T-cell (primary cell): ENCODE measurements around the gene STXBP6. TPM values are rescaled to one million over a fixed set of nuclear protein-coding genes. Genes with fewer than 3 reads are reported as not detected.

Experiments used
- ATAC-seq, 4 experiments: fragments of 200-7000 bp in 3 of 4; fragments of 150-1000 bp in 1 of 4; cut with Tn5 transposase; replicated peaks in 1 of 4; 1 replicate in 3 of 4; 2 replicates in 1 of 4; pipeline ENCODE4 v1.10.0; 2021; ENCODE audit warnings: moderate library complexity in 3 of 4, mild to moderate bottlenecking in 2 of 4, moderate number of reproducible peaks in 1 of 4
- CTCF ChIA-PET, 2 donors: fragments of 300-600 bp; sonication (Branson Sonifier 250); formaldehyde crosslinking; loops; one replicate each; lab custom pipeline; 2022; ENCODE audit warnings: antibody characterized with exemption in 2 of 2; lab: Charles Lee
- POLR2A ChIA-PET, 2 donors: fragments of 300-600 bp; sonication (Branson Sonifier 250); formaldehyde crosslinking; loops; one replicate each; lab custom pipeline; 2022; ENCODE audit warnings: antibody characterized with exemption in 2 of 2; lab: Charles Lee
- DNase-seq, 35 experiments: peaks; one replicate each; pipeline versions ENCODE4 v3.0.0 to v3.0.0-alpha.2; 2013 to 2023
- H3K27ac ChIP-seq: one replicate; pipeline ENCODE4 v1.5.1; 2013; ENCODE audit warnings: low read length
- H3K27me3 ChIP-seq, 2 experiments: replicated peaks in 1 of 2; 1 replicate in 1 of 2; 2 replicates in 1 of 2; pipeline versions ENCODE4 v1.6.1 to v1.7.0; 2013; ENCODE audit warnings: low read length in 1 of 2, mixed read lengths in 1 of 2; ENCODE audit not compliant: control insufficient read depth in 2 of 2, insufficient read depth in 2 of 2; ENCODE audit errors: extremely low read depth in 1 of 2
- H3K36me3 ChIP-seq, 2 donors: 1 replicate in 1 of 2; 2 replicates in 1 of 2; pipeline versions ENCODE4 v1.6.1 to v1.7.0; 2013; ENCODE audit warnings: low read length in 1 of 2; ENCODE audit not compliant: control insufficient read depth in 2 of 2, insufficient read depth in 1 of 2; ENCODE audit errors: extremely low read depth in 1 of 2
- H3K4me1 ChIP-seq, 2 experiments: 1 replicate in 1 of 2; 2 replicates in 1 of 2; pipeline versions ENCODE4 v1.6.1 to v1.7.0; 2013; ENCODE audit warnings: low read length in 2 of 2, mixed read lengths in 1 of 2; ENCODE audit not compliant: insufficient read depth in 2 of 2, control insufficient read depth in 1 of 2; ENCODE audit errors: extremely low read depth in 1 of 2
- H3K4me3 ChIP-seq, 2 donors: 1 replicate in 1 of 2; 2 replicates in 1 of 2; pipeline versions ENCODE4 v1.5.1 to v1.7.0; 2013; ENCODE audit warnings: mild to moderate bottlenecking in 2 of 2, low read length in 1 of 2, moderate library complexity in 1 of 2; ENCODE audit not compliant: control insufficient read depth in 1 of 2; ENCODE audit errors: extremely low read depth in 1 of 2
- H3K9me3 ChIP-seq: 2 replicates; pipeline ENCODE4 v1.7.0; 2013
- H3K27ac Mint-ChIP-seq, 2 donors: one replicate each; pipeline ENCODE4 v1.8.0; 2020 to 2021; ENCODE audit warnings: mild to moderate bottlenecking in 2 of 2, mixed read lengths in 2 of 2
- H3K27me3 Mint-ChIP-seq, 2 donors: one replicate each; pipeline ENCODE4 v1.8.0; 2021 to 2022; ENCODE audit warnings: mixed read lengths in 2 of 2
- H3K36me3 Mint-ChIP-seq: one replicate; pipeline ENCODE4 v1.8.0; 2021; ENCODE audit warnings: mixed read lengths
- H3K4me1 Mint-ChIP-seq, 3 donors: one replicate each; pipeline ENCODE4 v1.8.0; 2020 to 2022; ENCODE audit warnings: mixed read lengths in 3 of 3, mild to moderate bottlenecking in 1 of 3
- H3K4me3 Mint-ChIP-seq, 3 donors: one replicate each; pipeline ENCODE4 v1.8.0; 2020 to 2022; ENCODE audit warnings: mild to moderate bottlenecking in 3 of 3, mixed read lengths in 3 of 3, moderate library complexity in 3 of 3
- H3K9me3 Mint-ChIP-seq, 3 donors: one replicate each; pipeline ENCODE4 v1.8.0; 2020 to 2022; ENCODE audit warnings: mixed read lengths in 3 of 3
- WGBS: methylation state at CpG from one replicate; pipeline ENCODE4 v1.1.5; 2013; ENCODE audit warnings: missing lambda C conversion rate; ENCODE audit not compliant: insufficient coverage; 5-methylcytosine and 5-hydroxymethylcytosine counted together
- total RNA-seq, 35 experiments: library from RNA in 6 of 35; stranded (reverse) in 6 of 35; fragments of 120-200 nt in 1 of 35; gene quantifications; one replicate each; pipeline versions ENCODE4 v1.2.1 to v1.2.4 and lab custom pipeline; 2013 to 2026

Gene STXBP6
- total RNA-seq (under 1 TPM in 1 of 5 donors, not detected in 4; 0.25 TPM), total RNA-seq (lab: John Stamatoyannopoulos, UW) (0 to 0.24 (median 0.05) reads per million in 29 experiments)
- total RNA-seq (2013), result 0.22 TPM

DNA sequence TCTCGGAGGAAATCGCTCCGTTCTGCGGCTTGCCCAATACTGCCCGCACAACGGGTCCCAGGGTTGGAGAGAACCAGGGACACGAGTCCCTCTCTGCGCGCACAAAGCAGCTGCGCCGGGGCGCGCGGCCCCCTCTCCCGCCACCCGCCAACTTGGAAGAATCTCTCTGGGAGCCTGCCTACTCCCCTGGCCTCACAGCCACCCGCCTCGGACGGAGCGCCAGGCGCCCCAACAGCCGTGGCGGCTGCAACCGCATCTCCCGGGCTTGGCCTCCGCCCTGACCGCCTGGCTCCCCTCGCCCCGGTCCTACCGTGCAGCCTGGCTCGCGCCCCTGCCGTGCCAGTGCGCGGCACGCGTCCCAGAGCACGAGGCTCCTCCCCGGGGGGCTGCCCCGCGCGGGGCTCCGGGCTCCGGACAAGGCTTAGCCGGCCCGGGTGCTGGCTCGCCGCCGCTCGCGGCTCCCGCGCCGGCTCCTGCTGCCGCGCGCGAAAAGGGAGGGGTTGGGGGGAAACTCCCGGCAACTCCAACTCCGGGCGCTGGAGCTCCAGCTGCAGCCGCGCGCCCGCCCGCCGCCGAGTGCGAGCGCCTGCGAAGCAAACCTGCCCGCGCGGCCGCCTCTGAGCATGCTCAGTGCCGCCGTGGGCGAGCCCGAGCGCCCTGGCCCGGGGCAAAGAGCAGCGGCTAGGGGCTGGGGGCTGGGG, at the start of gene STXBP6:
Gene STXBP6, minus strand, starts transcription at position 580 of the 701 bp plus-strand sequence. CDS start 75,329 bp downstream, outside the sequence.
- Histone ChIP-seq H3K4me3 (peak within 1 kb of the TSS in 1 of 2 donors; percentile 29), H3K9me3 (no peaks in the 10 kb centered on the region), H3K36me3 (no peaks in the 10 kb centered on the region), H3K4me1 (peaks cover 0 to 10% of the 10 kb centered on the region in 2 experiments), H3K27me3 (peaks cover 23 to 33% of the 10 kb centered on the region in 2 experiments), H3K27ac (no peak within 1 kb of the TSS)
- ChIA-PET CTCF (no interaction called here), POLR2A (no interaction called here)
- Mint-ChIP-seq H3K27me3 (peaks cover 58 to 63% of the 10 kb centered on the region in 2 donors), H3K27ac (no peak within 1 kb of the TSS), H3K4me1 (peaks cover 9 to 15% (median 13%) of the 10 kb centered on the region in 3 donors), H3K36me3 (no peaks in the 10 kb centered on the region), H3K9me3 (no peaks in the 10 kb centered on the region), H3K4me3 (peak within 1 kb of the TSS; percentile 56 to 68 (median 65))
- ATAC-seq, result peak in 1 of 4 experiments; percentile 34
- WGBS, result 3% methylated on average over 82 of the region's 82 CpGs
- DNase-seq, result no peak

DNA sequence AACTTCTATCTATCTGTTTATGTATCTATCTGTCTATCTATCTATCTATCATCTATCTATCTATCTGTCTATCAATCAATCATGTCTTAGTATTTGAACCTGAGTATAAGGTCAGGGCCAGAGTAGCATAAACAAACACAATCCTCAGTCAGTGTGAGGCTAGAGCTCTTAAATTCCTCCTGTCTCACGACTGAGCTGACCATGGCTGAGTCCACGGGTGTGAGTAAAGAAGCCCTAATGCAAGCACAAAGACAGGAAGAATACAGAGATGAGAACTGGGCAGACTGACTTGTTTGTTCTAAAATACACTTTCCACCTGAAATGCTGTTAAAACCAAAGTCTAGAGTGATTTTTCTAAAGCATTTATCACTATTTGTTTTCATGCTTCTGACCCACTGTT, 47.2 kb upstream of the STXBP6 start:
- no peaks in the 10 kb centered on the region for H3K36me3 Mint-ChIP-seq
- ChIA-PET CTCF (no interaction called here), POLR2A (interaction anchor here in 1 of 2 donors (0.6 kb wide), 1 partner anchor 295 kb away, joined by 11 read pairs; no protein-coding TSS in a partner anchor)
- H3K27ac Mint-ChIP-seq, result no peak overlapping the region
- Histone ChIP-seq H3K27me3 (peaks cover 0 to 7% of the 10 kb centered on the region in 2 experiments), H3K4me1 (no peaks in the 10 kb centered on the region), H3K36me3 (no peaks in the 10 kb centered on the region), H3K27ac (no peak overlapping the region), H3K4me3 (no peak overlapping the region), H3K9me3 (no peaks in the 10 kb centered on the region)
- no peak for ATAC-seq
- H3K9me3 Mint-ChIP-seq, result no peaks in the 10 kb centered on the region
- H3K4me1 Mint-ChIP-seq, result no peaks in the 10 kb centered on the region
- peaks cover 27 to 29% of the 10 kb centered on the region in 2 donors for H3K27me3 Mint-ChIP-seq
- WGBS, result 79% methylated on average over 2 of the region's 2 CpGs
- DNase-seq, result no peak
- H3K4me3 Mint-ChIP-seq, result no peak overlapping the region

DNA sequence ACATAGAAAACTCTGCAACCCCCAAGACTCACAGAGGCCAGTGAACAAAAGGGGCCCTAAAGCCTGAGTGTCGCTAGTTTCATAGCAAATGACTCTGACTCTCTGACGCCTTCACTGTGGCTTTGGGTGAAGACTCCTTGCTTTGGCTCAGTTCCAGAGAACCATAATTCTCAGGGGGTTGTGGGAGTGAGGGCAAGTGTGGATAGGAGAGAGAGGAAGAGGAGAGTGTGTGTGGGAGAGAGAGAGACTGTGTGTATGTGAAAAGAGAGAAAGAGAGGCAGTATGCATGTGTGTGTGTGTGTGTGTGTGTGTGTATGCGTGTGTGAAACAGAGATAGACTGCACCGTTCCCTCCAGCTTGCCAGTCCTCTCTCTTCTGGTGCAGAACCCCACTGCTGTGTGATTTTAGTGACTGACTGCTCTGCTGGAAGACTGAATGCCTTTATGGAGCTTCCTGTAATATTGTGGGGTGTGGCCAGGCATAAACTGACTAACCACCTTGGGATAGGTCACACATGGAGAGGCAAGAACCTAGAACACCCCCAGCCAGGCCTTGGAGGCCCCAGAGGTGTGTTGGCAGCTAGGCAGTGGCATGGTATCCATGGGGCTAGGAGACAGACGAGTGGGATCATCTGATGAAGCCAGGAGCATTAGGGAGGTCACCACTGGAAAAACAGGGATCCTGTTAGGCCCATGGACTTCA, 45.9 kb upstream of the STXBP6 start:
- Histone ChIP-seq H3K27ac (no peak overlapping the region), H3K4me1 (no peaks in the 10 kb centered on the region), H3K27me3 (peaks cover 0 to 7% of the 10 kb centered on the region in 2 experiments), H3K36me3 (no peaks in the 10 kb centered on the region), H3K4me3 (no peak overlapping the region), H3K9me3 (no peaks in the 10 kb centered on the region)
- H3K9me3 Mint-ChIP-seq, result no peaks in the 10 kb centered on the region
- DNase-seq, result no peak
- ChIA-PET POLR2A (no interaction called here), CTCF (interaction anchor here in 1 of 2 donors (0.6 kb wide), 1 partner anchor 13 kb away, joined by 3 read pairs; no protein-coding TSS in a partner anchor)
- 22% methylated on average over 5 of the region's 5 CpGs for WGBS
- no peaks in the 10 kb centered on the region for H3K4me1 Mint-ChIP-seq
- peaks cover 27 to 31% of the 10 kb centered on the region in 2 donors for H3K27me3 Mint-ChIP-seq
- ATAC-seq, result no peak
- peak overlapping the region in 1 of 2 donors; percentile 66 for H3K27ac Mint-ChIP-seq
- no peaks in the 10 kb centered on the region for H3K36me3 Mint-ChIP-seq
- no peak overlapping the region for H3K4me3 Mint-ChIP-seq

DNA sequence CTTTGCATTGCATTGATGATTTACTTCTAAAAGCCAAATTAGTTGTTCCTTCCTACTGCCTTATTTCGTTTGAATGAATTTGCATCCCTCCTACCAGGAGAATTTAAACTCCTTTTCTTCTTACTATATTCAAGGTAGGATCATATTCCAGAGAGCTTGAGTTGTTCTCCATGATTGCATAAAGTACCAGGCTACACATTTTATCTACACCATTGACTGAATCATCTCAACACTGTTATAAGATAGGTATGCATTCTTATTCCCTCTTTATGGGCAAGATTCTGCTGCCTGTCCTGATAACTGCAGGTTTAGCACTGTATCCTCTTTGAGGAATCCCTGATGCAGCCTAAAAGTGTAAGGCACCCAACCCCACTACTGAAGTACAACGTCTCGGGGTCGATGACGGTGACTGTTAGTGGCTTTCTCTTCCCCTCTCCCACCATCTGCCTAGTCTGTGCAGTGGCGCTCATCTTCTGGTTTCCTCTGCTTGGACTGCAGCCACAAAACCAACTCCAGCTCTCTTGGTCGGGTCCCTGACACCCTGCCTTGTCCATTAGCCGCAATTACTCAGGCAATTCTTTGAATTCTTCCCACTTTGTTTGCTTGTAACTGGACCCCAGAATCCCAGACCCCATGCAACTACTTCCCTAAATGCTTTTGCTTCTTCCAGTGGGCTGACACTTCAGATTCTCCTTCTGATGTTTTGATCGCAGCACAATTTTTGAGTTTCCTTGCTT, 44.4 kb upstream of the STXBP6 start:
- no peaks in the 10 kb centered on the region for H3K36me3 Mint-ChIP-seq
- CTCF ChIA-PET, result no interaction called here
- Histone ChIP-seq H3K27ac (no peak overlapping the region), H3K36me3 (no peaks in the 10 kb centered on the region), H3K9me3 (no peaks in the 10 kb centered on the region), H3K4me3 (no peak overlapping the region), H3K27me3 (peaks cover 0 to 7% of the 10 kb centered on the region in 2 experiments), H3K4me1 (no peaks in the 10 kb centered on the region)
- WGBS, result 31% methylated on average over 8 of the region's 9 CpGs
- ATAC-seq (no peak), DNase-seq (no peak)
- H3K27me3 Mint-ChIP-seq, result peaks cover 30 to 42% of the 10 kb centered on the region in 2 donors
- H3K4me1 Mint-ChIP-seq, result no peaks in the 10 kb centered on the region
- H3K27ac Mint-ChIP-seq, result no peak overlapping the region
- H3K4me3 Mint-ChIP-seq, result no peak overlapping the region
- POLR2A ChIA-PET, result no interaction called here
- H3K9me3 Mint-ChIP-seq, result no peaks in the 10 kb centered on the region

DNA sequence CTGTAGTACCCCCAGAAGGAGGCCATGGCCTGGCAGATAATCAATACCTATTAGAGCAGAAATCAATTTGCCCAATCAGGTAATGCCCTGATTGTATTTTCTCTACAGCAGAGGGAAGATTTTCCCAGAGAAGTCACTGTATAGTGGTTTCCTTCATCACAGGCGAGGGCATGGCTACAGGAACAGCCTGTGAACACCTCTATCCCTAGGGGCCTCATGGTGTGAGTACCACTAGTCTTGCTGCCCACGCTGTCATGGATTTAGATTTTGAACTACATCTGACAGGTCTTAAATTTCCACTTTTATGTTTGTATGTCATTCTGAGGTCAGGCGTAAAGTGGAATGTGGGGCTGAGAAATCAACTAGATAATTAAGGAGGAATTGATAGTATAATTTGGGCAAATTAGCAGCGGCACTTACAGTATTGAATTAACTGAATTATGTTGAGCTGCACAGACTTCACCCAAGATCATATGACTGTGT, 42.4 kb upstream of the STXBP6 start:
- WGBS, result 67% methylated on average over 1 of the region's 4 CpGs
- Mint-ChIP-seq H3K27me3 (peaks cover 37 to 44% of the 10 kb centered on the region in 2 donors), H3K27ac (no peak overlapping the region), H3K36me3 (no peaks in the 10 kb centered on the region), H3K4me3 (no peak overlapping the region), H3K9me3 (no peaks in the 10 kb centered on the region), H3K4me1 (no peaks in the 10 kb centered on the region)
- Histone ChIP-seq H3K4me3 (no peak overlapping the region), H3K27ac (no peak overlapping the region), H3K9me3 (no peaks in the 10 kb centered on the region), H3K36me3 (no peaks in the 10 kb centered on the region), H3K27me3 (peaks cover 0 to 7% of the 10 kb centered on the region in 2 experiments), H3K4me1 (no peaks in the 10 kb centered on the region)
- ChIA-PET POLR2A (no interaction called here), CTCF (no interaction called here)
- ATAC-seq (no peak), DNase-seq (no peak)
